HL-60 (cell line): ENCODE measurements around the gene EPB41L2.

Source experiments
- CTCF ChIP-seq: IDR thresholded peaks from one replicate; pipeline ENCODE4 v1.5.1; 2011; ENCODE audit warnings: low read length, control low read depth, inconsistent platforms; ENCODE audit not compliant: insufficient read depth
- GABPA ChIP-seq: IDR thresholded peaks from 2 replicates; pipeline ENCODE4 v1.6.1; 2012; ENCODE audit warnings: low read depth
- POLR2AphosphoS5 ChIP-seq: IDR thresholded peaks from 2 replicates; pipeline ENCODE4 v1.6.1; 2012; ENCODE audit warnings: low read depth
- REST ChIP-seq: IDR thresholded peaks from 2 replicates; pipeline ENCODE4 v1.6.1; 2012; ENCODE audit warnings: low read depth; ENCODE audit not compliant: insufficient replicate concordance

GRCh38 chr6:130907687-130908086 lies 155.4 kb downstream of the EPB41L2 start:
- TF ChIP-seq CTCF (no peak), REST (no peak), GABPA (no peak), POLR2AphosphoS5 (no peak)
